ENCODE data around the gene ROCK2. TPM values are rescaled to one million over a fixed set of nuclear protein-coding genes. Genes with fewer than 3 reads are reported as not detected.

The ROCK2 gene
- total and polyA plus RNA-seq, 2 of the 8 experiments (the other 6 are each of a cell fraction or from before 2014, with no cell fraction given), result 2.7 to 29.0 TPM

DNA sequence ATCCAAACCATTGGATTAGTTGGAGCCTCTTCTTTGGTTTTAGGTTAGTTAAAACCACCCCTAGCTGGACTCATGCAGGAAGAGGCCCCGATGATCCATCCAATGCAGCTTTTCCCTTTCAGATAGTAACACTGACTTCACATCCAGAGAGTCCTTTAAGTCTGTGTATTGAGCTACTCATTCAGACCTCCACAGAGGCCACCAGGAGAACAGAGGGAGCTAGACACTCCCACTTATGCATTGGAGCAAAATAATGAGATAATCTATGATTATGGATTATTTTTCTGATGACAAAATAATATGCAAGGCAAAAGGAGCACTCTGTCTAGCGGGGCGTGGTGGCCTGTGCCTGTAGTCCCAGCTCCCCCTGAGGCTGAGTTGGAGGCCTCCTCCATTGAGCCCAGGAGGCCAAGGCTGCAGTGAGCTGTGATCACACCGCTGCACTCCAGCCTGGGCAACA, 1.6 kb upstream of the ROCK2 start:
- Histone ChIP-seq H3K18ac (ENCODE audit: extremely low read depth, low read length) (no peak overlapping the region), H2AFZ (ENCODE audit: low read length) (no peak overlapping the region), H3K36me3 (ENCODE audit: control insufficient read depth in 2 of 4, insufficient read depth in 4 of 4, low read length in 3 of 4) (no peaks in the 10 kb centered on the region), H2AK5ac (ENCODE audit: low read depth, low read length) (no peak overlapping the region), H4K20me1 (replicated peaks in 1 of 2; ENCODE audit: control insufficient read depth in 1 of 2, insufficient read depth in 2 of 2, low read length in 2 of 2) (peaks cover 3 to 15% of the 10 kb centered on the region in 2 experiments), H3K23me2 (ENCODE audit: low read depth, low read length) (peaks cover 10% of the 10 kb centered on the region), H3K4me3 (ENCODE audit: extremely low read depth in 1 of 4, insufficient read depth in 2 of 4, low read depth in 3 of 4, low read length in 4 of 4) (peak overlapping the region in 1 of 4 experiments; percentile 92; a peak in 2 of 8 replicates), H4K91ac (replicated peaks; ENCODE audit: insufficient read length, low read length) (no peak overlapping the region), H3K4me1 (replicated peaks in 1 of 4; ENCODE audit: control insufficient read depth in 3 of 4, insufficient read depth in 4 of 4, low read length in 3 of 4) (peaks cover 0 to 6% (median 3%) of the 10 kb centered on the region in 4 experiments; a peak in 5 of 7 replicates), H3K9me3 (ENCODE audit: insufficient read depth in 2 of 2, low read depth in 1 of 2, low read length in 1 of 2) (no peaks in the 10 kb centered on the region), H4K8ac (ENCODE audit: extremely low read depth, insufficient read depth, low read length) (no peak overlapping the region), H3K27me3 (replicated peaks in 1 of 4; ENCODE audit: control insufficient read depth in 3 of 4, extremely low read depth in 1 of 4, insufficient read depth in 3 of 4, low read length in 3 of 4) (no peaks in the 10 kb centered on the region; a peak in 1 of 7 replicates), H3K4ac (replicated peaks; ENCODE audit: insufficient read length, low read depth, low read length) (no peak overlapping the region), H4K5ac (ENCODE audit: insufficient read length, low read depth, low read length) (no peak overlapping the region), H3K27ac (ENCODE audit: low read depth, low read length) (no peak overlapping the region), H3K14ac (ENCODE audit: insufficient read length) (no peak overlapping the region), H3K4me2 (ENCODE audit: insufficient read depth in 1 of 2, low read depth in 2 of 2, low read length in 2 of 2) (peak overlapping the region in 1 of 2 experiments; percentile 79; a peak in 1 of 4 replicates), H3K56ac (replicated peaks; ENCODE audit: insufficient read length, low read depth, low read length) (no peak overlapping the region), H2BK12ac (ENCODE audit: low read depth, low read length) (no peak overlapping the region), H2BK15ac (ENCODE audit: low read length) (no peak overlapping the region), H2BK5ac (ENCODE audit: low read depth, low read length) (no peak overlapping the region), H3K23ac (ENCODE audit: insufficient read length) (no peak overlapping the region), H3K79me1 (ENCODE audit: low read depth, low read length) (0 out of 2 replicates have a peak, but pooled peaks cover 3% of the 10 kb centered on the region), H2BK120ac (replicated peaks; ENCODE audit: low read depth, low read length) (no peak overlapping the region), H2BK20ac (ENCODE audit: low read length) (no peak overlapping the region), H3K79me2 (ENCODE audit: control insufficient read depth in 1 of 2, insufficient read depth in 2 of 2, low read length in 2 of 2) (peaks cover 7 to 26% of the 10 kb centered on the region in 2 experiments), H3K9ac (replicated peaks in 1 of 4; ENCODE audit: extremely low read depth in 1 of 4, low read depth in 3 of 4, low read length in 3 of 4) (no peak overlapping the region)
- ChIA-PET POLR2A (ENCODE audit: partially characterized antibody) (interaction anchor here (0.6 to 3.0 kb wide), 7 partner anchors 10 to 213 kb away, joined by 3 to 10 read pairs (median 4); a partner anchor contains a TSS), CTCF (ENCODE audit: partially characterized antibody) (interaction anchor here (0.5 to 1.2 kb wide), 3 partner anchors 72 to 213 kb away, joined by 3 to 4 read pairs (median 3); a partner anchor contains a TSS)
- WGBS, 2 experiments (ENCODE audit: extremely low coverage in 1 of 2, insufficient coverage in 1 of 2, insufficient read length in 1 of 2, insufficient replicate concordance in 2 of 2, low coverage in 1 of 2, low lambda C conversion rate in 2 of 2, missing lambda C conversion rate in 1 of 2), result 88% methylated on average over 3 of the region's 4 CpGs; no CpG with 5 or more reads in 1 of the 2 experiments
- no peak for FAIRE-seq
- no peak for DNase-seq (ENCODE audit: low read depth in 1 of 2, low spot score in 2 of 2)
- TF ChIP-seq JUN (IDR thresholded peaks at IDR 0.05; ENCODE audit: low read depth, low read length), result no peak
- TF ChIP-seq SP4 (IDR thresholded peaks at IDR 0.05; ENCODE audit: low read length), result no peak
- TF ChIP-seq, protein P1, sequence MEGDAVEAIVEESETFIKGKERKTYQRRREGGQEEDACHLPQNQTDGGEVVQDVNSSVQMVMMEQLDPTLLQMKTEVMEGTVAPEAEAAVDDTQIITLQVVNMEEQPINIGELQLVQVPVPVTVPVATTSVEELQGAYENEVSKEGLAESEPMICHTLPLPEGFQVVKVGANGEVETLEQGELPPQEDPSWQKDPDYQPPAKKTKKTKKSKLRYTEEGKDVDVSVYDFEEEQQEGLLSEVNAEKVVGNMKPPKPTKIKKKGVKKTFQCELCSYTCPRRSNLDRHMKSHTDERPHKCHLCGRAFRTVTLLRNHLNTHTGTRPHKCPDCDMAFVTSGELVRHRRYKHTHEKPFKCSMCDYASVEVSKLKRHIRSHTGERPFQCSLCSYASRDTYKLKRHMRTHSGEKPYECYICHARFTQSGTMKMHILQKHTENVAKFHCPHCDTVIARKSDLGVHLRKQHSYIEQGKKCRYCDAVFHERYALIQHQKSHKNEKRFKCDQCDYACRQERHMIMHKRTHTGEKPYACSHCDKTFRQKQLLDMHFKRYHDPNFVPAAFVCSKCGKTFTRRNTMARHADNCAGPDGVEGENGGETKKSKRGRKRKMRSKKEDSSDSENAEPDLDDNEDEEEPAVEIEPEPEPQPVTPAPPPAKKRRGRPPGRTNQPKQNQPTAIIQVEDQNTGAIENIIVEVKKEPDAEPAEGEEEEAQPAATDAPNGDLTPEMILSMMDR (IDR thresholded peaks at IDR 0.05; ENCODE audit: control extremely low read depth in 1 of 3, insufficient read depth in 1 of 3, low read depth in 1 of 3, low read length in 3 of 3), result no peak
- TF ChIP-seq EP300 (IDR thresholded peaks at IDR 0.05; ENCODE audit: borderline replicate concordance in 1 of 2, low read depth in 2 of 2, low read length in 2 of 2), result no peak
- TF ChIP-seq NRF1 (IDR thresholded peaks at IDR 0.05; ENCODE audit: low read depth, low read length), result no peak
- TF ChIP-seq SRF (IDR thresholded peaks at IDR 0.05; ENCODE audit: low read depth, low read length), result no peak
- TF ChIP-seq POU5F1 (IDR thresholded peaks at IDR 0.05; ENCODE audit: low read depth, low read length), result no peak
- no peak for TF ChIP-seq MAFK (IDR thresholded peaks at IDR 0.05; ENCODE audit: low read depth, low read length)
- TF ChIP-seq CEBPB (IDR thresholded peaks at IDR 0.05; ENCODE audit: low read depth, low read length), result no peak
- no peak for TF ChIP-seq BACH1 (IDR thresholded peaks at IDR 0.05; ENCODE audit: low read length)
- no peak for TF ChIP-seq CHD2 (IDR thresholded peaks at IDR 0.05; ENCODE audit: low read length)
- no peak for TF ChIP-seq RBBP5 (IDR thresholded peaks at IDR 0.05; ENCODE audit: borderline replicate concordance, low read depth, low read length)

All from H1 (cell line).